ENCODE data around the gene CRYL1. TPM values are rescaled to one million over a fixed set of nuclear protein-coding genes. Genes with fewer than 3 reads are reported as not detected.

CRYL1 gene
- total and polyA plus RNA-seq, 2 experiments from 2014 or later, result 41.6 to 43.6 TPM

GRCh38 chr13:20363172-20363571 lies 162.5 kb downstream of the CRYL1 start:
- Histone ChIP-seq H3K27me3 (no peaks in the 10 kb centered on the region), H3K27ac (no peak overlapping the region), H3K4me1 (ENCODE audit: low read depth) (peaks cover 14% of the 10 kb centered on the region), H3K9me3 (ENCODE audit: low read depth) (no peaks in the 10 kb centered on the region), H3K36me3 (no peaks in the 10 kb centered on the region), H3K4me3 (no peak overlapping the region)
- no peak for TF ChIP-seq CTCF (IDR thresholded peaks at IDR 0.05; ENCODE audit: low read depth, low read length)
- no peak for DNase-seq (ENCODE audit: low read depth in 1 of 2, low spot score in 1 of 2)

GRCh38 chr13:20362484-20363041 lies 163.1 kb downstream of the CRYL1 start:
- Histone ChIP-seq H3K27me3 (no peaks in the 10 kb centered on the region), H3K9me3 (ENCODE audit: low read depth) (no peaks in the 10 kb centered on the region), H3K4me3 (no peak overlapping the region), H3K4me1 (ENCODE audit: low read depth) (peaks cover 14% of the 10 kb centered on the region), H3K27ac (no peak overlapping the region), H3K36me3 (no peaks in the 10 kb centered on the region)
- TF ChIP-seq CTCF (IDR thresholded peaks at IDR 0.05; ENCODE audit: low read depth, low read length), result no peak
- DNase-seq (ENCODE audit: low read depth in 1 of 2, low spot score in 1 of 2), result peak in 1 of 2 donors; percentile 60

GRCh38 chr13:20360835-20361412 lies 164.7 kb downstream of the CRYL1 start:
- no peaks in the 10 kb centered on the region for H3K27me3 ChIP-seq
- no peak overlapping the region for H3K4me3 ChIP-seq
- no peaks in the 10 kb centered on the region for H3K36me3 ChIP-seq
- peaks cover 17% of the 10 kb centered on the region for H3K4me1 ChIP-seq (ENCODE audit: low read depth)
- H3K27ac ChIP-seq, result peak overlapping the region; percentile 59
- H3K9me3 ChIP-seq (ENCODE audit: low read depth), result no peaks in the 10 kb centered on the region
- no peak for DNase-seq (ENCODE audit: low read depth in 1 of 2, low spot score in 1 of 2)
- no peak for TF ChIP-seq CTCF (IDR thresholded peaks at IDR 0.05; ENCODE audit: low read depth, low read length)

GRCh38 chr13:20360041-20360491 lies 165.6 kb downstream of the CRYL1 start:
- H3K27ac ChIP-seq, result no peak overlapping the region
- no peaks in the 10 kb centered on the region for H3K36me3 ChIP-seq
- no peak for TF ChIP-seq CTCF (IDR thresholded peaks at IDR 0.05; ENCODE audit: low read depth, low read length)
- peaks cover 17% of the 10 kb centered on the region for H3K4me1 ChIP-seq (ENCODE audit: low read depth)
- H3K9me3 ChIP-seq (ENCODE audit: low read depth), result no peaks in the 10 kb centered on the region
- peak in 1 of 2 donors; percentile 66 for DNase-seq (ENCODE audit: low read depth in 1 of 2, low spot score in 1 of 2)
- H3K27me3 ChIP-seq, result no peaks in the 10 kb centered on the region
- no peak overlapping the region for H3K4me3 ChIP-seq

GRCh38 chr13:20359335-20359734 lies 166.3 kb downstream of the CRYL1 start:
- H3K27ac ChIP-seq, result no peak overlapping the region
- no peaks in the 10 kb centered on the region for H3K9me3 ChIP-seq (ENCODE audit: low read depth)
- peaks cover 17% of the 10 kb centered on the region for H3K4me1 ChIP-seq (ENCODE audit: low read depth)
- H3K4me3 ChIP-seq, result no peak overlapping the region
- H3K27me3 ChIP-seq, result no peaks in the 10 kb centered on the region
- no peak for TF ChIP-seq CTCF (IDR thresholded peaks at IDR 0.05; ENCODE audit: low read depth, low read length)
- no peaks in the 10 kb centered on the region for H3K36me3 ChIP-seq
- peak in 1 of 2 donors; percentile 97 for DNase-seq (ENCODE audit: low read depth in 1 of 2, low spot score in 1 of 2)

Measured in cardiac muscle cell (in vitro differentiated cells and primary cell).